ENCODE measurements around the gene IRF2BP1.

The IRF2BP1 gene

GRCh38 chr19:45885556-45886426, at the start of gene IRF2BP1:
Gene IRF2BP1, minus strand, starts transcription at chr19:45886141. Its CDS starts 367 bp downstream, at chr19:45885774.
- peak; percentile 97 for DNase-seq

- no peak for DNase-seq
Measured at GRCh38 chr19:45935267-45935666, 49.3 kb upstream of the IRF2BP1 start.

GRCh38 chr19:45934551-45935230, 48.8 kb upstream of the IRF2BP1 start:
- no peak for DNase-seq

GRCh38 chr19:45933759-45934158, 47.8 kb upstream of the IRF2BP1 start:
- DNase-seq: no peak

- DNase-seq: no peak
Measured at GRCh38 chr19:45931055-45931454, 45.1 kb upstream of the IRF2BP1 start.

- DNase-seq: no peak
Measured at GRCh38 chr19:45929247-45929646, 43.3 kb upstream of the IRF2BP1 start.

GRCh38 chr19:45927565-45928261, 41.8 kb upstream of the IRF2BP1 start:
- peak; percentile 94 for DNase-seq

GRCh38 chr19:45924891-45925447, 39.0 kb upstream of the IRF2BP1 start:
- DNase-seq: no peak

GRCh38 chr19:45922281-45922680, 36.3 kb upstream of the IRF2BP1 start:
- DNase-seq: peak; percentile 50

GRCh38 chr19:45920458-45920857, 34.5 kb upstream of the IRF2BP1 start:
- DNase-seq: peak; percentile 32

GRCh38 chr19:45919678-45920077, 33.7 kb upstream of the IRF2BP1 start:
- no peak for DNase-seq

GRCh38 chr19:45918721-45919120, 32.8 kb upstream of the IRF2BP1 start:
- DNase-seq: no peak

- DNase-seq: peak; percentile 41
Measured at GRCh38 chr19:45917421-45918091, 31.6 kb upstream of the IRF2BP1 start.

- DNase-seq: peak; percentile 63
Measured at GRCh38 chr19:45913874-45914830, 28.2 kb upstream of the IRF2BP1 start, which contains the start of gene NANOS2. Gene NANOS2, minus strand, starts transcription at chr19:45914778. Its CDS starts 85 bp downstream, at chr19:45914693.

GRCh38 chr19:45911291-45911690, 25.4 kb upstream of the IRF2BP1 start:
- DNase-seq: no peak

GRCh38 chr19:45908956-45909355, 23.0 kb upstream of the IRF2BP1 start:
- DNase-seq: no peak

GRCh38 chr19:45906221-45906620, 20.3 kb upstream of the IRF2BP1 start:
- no peak for DNase-seq

- no peak for DNase-seq
Measured at GRCh38 chr19:45905011-45905410, 19.1 kb upstream of the IRF2BP1 start.

GRCh38 chr19:45902651-45903625, 17.0 kb upstream of the IRF2BP1 start:
- peak; percentile 99 for DNase-seq
